Stomach (tissue), 4 donors: ENCODE results near the gene COLEC12.

Experiments used
- CTCF ChIP-seq, 7 experiments: fragments of 450-650 bp in 4 of 7; fragments of 200-600 bp in 3 of 7; sonication (generic) in 3 of 7; IDR thresholded peaks; one replicate each; pipeline ENCODE4 v1.5.1; 2016 to 2019; ENCODE audit warnings: antibody characterized with exemption in 7 of 7, control low read depth in 2 of 7, mild to moderate bottlenecking in 1 of 7
- EP300 ChIP-seq: sonication (generic); formaldehyde crosslinking; IDR thresholded peaks from one replicate; pipeline ENCODE4 v1.6.1; 2017; ENCODE audit warnings: antibody characterized with exemption
- POLR2A ChIP-seq, 4 donors: fragments of 450-650 bp; IDR thresholded peaks; one replicate each; pipeline ENCODE4 v1.6.1; 2016; ENCODE audit warnings: antibody characterized with exemption in 4 of 4, control low read depth in 2 of 4, mild to moderate bottlenecking in 1 of 4, moderate library complexity in 1 of 4
- POLR2AphosphoS5 ChIP-seq, 3 donors: sonication (generic); formaldehyde crosslinking; IDR thresholded peaks; one replicate each; pipeline ENCODE4 v1.6.1; 2016; ENCODE audit warnings: antibody characterized with exemption in 3 of 3

GRCh38 chr18:402129-402528 is 98.4 kb downstream of the COLEC12 start:
- no peak for TF ChIP-seq EP300
- no peak for TF ChIP-seq CTCF (IDR thresholded peaks at IDR 0.05)
- TF ChIP-seq POLR2A (IDR thresholded peaks at IDR 0.05): no peak
- no peak for TF ChIP-seq POLR2AphosphoS5 (IDR thresholded peaks at IDR 0.05)
